Activated naive CD8-positive, alpha-beta T cell treated with anti-CD3 and anti-CD28 coated beads, Interleukin-2, amount 50 U/mL, for 16 hours (primary cell): ENCODE measurements around the gene RPL7A.
"Not testable (repeated sequence)": the region's sequence is repeated elsewhere in the genome, so short reads cannot be mapped to it uniquely, and the experiment has no call there.

Experiments used
- DNase-seq: peaks from one replicate; pipeline ENCODE4 v3.0.0-alpha.2; 2020; ENCODE audit warnings: low read depth, low spot score

The RPL7A gene

DNA sequence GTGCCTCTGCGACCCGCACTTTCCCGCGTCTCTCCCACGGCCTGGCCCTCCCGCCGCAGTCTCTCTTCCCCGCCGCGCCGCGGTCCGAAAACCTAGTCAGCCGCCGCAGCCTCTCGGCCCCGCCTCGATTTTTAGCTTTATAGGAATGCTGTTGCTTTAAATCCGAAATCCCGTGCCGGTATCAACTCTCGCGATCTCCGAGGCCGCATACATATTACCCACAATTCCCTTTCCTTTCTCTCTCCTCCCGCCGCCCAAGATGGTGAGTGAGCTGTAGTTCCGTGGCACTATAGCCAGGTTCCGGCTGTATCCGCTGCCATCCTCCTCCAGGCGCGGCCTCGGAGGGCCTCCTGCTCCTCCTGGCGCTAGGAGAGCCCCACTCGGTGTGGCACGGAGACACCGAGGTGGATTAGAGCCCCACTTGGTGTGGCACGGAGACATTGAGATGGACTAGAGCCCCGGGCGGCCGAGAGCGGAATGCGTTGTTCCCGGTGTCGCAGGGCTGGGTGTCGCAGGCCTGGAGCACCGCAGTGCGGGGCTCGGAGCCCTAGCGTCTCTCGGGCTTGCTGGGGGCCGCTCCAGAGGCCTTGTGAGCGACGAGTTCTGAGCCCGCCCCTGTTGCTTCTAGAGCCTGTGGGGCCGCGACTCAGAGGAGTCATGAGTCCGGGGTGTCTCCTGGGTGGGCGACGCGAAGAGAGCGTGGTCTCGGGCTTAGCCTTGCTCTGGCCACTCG is at the start of gene RPL7A, which contains the start of gene MED22:
TSS of gene RPL7A (plus strand) at position 234 of the 733 bp plus-strand sequence. CDS start at position 260, 26 bp downstream.
TSS of gene MED22 (minus strand) at position 147 of the 733 bp plus-strand sequence. CDS start 1,469 bp downstream, outside the sequence.
- DNase-seq, result peak; percentile 83

GRCh38 chr9:133299996-133300395 is 48.0 kb upstream of the RPL7A start:
- not testable (repeated sequence) for DNase-seq

DNA sequence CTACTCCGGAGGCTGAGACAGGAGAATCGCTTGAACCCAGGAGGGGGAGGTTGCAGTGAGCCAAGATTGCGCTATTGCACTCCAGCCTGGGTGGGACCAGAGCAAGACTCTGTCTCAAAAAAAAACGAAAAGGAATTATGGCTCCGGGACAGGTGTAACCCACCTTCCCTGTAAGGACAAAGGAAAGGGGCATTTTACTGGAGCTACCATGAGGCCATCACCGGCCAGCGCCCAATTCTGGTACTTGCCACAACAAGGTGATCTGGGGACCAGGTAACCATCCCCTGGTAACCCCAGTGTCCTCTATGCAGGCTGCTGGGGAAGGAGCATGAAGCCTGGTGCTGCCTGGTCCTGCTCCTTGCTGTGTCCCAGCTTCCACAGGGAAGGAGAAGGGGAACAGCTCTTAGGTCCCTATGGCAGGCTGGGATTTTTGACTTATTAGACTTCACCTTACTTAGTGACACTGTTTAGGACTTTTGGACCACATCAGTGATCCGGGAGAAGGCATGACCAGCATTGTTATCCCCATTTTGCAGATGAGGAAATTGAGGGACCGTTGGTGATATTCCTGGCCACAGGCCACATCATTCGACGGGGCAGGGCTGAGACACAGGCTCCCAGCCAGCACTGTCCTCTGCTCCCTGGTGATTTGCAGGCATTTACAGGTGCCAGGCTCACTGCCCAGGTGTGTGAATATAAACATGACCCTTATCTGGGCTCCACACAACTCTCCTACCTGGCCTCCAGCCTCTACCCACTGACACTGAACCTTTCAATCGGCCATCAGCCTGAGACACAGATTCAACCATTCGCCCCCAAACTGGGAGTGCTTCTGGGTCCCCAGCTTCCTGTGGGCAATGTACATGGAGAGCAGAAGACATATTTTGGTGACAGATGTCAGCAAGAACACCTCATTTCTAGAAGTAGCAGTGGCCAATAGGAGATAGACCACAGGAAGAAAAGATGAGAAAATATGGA is 46.5 kb upstream of the RPL7A start:
- DNase-seq, result no peak

DNA sequence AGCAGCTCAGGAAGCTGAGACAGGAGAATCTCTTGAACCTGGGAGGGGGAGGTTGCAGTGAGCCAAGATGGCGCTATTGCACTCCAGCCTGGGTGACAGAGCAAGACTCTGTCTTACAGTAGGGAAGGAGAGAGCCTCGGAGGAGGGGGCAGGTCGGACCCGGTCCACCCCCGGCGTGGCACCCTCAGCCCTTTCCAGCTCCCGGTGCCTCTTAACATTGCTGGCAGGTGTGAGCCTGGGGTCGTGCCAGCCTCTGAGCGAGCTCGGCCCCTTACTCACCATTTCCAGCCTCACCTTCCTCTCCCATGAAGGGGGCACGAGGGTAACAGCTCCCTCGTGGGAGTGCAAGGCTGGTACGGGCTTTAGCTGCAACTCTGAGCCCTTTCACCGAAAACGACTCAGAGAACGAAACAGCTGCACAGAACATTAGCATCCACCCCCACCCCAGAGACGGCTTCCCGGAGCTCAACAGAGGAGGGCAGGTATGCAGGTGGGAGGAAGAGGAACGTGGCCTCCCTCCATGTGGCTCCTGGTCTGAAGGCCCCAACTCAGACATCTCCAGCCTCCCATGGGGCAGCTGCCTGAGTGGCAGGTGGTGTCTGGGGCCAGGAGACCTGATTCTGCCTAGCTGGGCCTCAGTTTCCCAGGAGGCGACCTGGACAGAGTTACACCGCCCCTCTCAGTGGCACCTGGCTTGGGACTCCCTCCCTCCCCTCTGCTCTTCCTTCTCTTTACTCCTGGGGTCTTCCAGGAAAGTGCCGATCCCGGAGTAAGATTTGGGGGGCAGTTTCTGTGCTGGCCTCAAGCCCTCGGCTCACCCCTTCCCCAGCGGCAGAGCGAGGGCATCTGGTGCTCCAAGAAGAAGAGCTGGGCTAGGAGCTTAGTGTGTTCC is 44.5 kb upstream of the RPL7A start:
- DNase-seq, result no peak

- no peak for DNase-seq
These were observed 43.9 kb upstream of the RPL7A start for GRCh38 chr9:133304158-133304470.

- no peak for DNase-seq
These were observed 43.3 kb upstream of the RPL7A start for GRCh38 chr9:133304477-133305377.

GRCh38 chr9:133305731-133306130 is 42.3 kb upstream of the RPL7A start:
- DNase-seq, result no peak

GRCh38 chr9:133306242-133307204 is 41.5 kb upstream of the RPL7A start:
- no peak for DNase-seq

GRCh38 chr9:133307301-133307700 is 40.7 kb upstream of the RPL7A start:
- no peak for DNase-seq

GRCh38 chr9:133309608-133310007 is 38.4 kb upstream of the RPL7A start:
- DNase-seq, result no peak

DNA sequence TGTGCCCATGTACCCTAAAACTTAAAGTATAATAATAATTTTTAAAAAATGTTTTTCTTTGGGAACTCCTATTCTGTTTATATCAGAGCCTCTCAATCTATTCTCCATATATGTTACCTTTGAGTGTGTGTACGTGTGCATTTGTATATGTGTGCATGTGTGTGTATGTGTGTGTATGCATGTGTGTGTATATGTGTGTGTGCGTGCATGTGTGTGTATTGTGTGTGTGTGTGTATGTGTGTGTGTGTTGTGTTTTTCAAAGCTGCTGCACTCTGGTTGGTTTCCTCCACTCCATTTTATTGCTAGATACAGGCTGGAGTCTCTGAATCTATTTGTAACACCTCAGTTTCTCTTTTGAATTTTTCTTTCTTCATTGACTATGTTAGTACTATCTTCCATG is 32.0 kb upstream of the RPL7A start:
- DNase-seq, result no peak

- DNase-seq, result not testable (repeated sequence)
These were observed 30.5 kb upstream of the RPL7A start for GRCh38 chr9:133317551-133317950.

DNA sequence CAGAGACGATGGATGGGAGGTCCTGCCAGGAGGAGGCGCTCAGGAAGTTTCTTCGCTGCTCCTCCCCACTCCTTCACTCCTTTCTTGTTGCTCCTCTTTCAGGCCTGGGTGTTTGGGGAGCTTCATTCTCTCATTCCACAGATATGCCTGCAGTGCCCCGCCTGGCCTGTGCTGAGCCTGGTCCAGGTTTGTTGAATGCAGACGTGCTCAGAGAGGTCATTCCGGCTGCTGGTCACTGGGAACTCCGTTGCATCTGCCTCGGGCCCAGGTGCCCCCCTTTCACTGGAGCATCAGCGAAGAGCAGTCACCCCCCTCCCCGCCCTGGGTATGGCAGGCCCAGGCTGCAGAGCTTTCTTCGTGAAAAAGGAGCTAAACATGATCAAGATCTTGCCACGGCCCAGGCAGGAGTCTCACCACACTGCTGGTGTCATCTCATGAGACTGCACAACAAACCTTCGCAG is 27.6 kb upstream of the RPL7A start:
- DNase-seq, result no peak

GRCh38 chr9:133321411-133321935 is 26.5 kb upstream of the RPL7A start:
- no peak for DNase-seq

GRCh38 chr9:133322701-133323100 is 25.3 kb upstream of the RPL7A start:
- no peak for DNase-seq

DNA sequence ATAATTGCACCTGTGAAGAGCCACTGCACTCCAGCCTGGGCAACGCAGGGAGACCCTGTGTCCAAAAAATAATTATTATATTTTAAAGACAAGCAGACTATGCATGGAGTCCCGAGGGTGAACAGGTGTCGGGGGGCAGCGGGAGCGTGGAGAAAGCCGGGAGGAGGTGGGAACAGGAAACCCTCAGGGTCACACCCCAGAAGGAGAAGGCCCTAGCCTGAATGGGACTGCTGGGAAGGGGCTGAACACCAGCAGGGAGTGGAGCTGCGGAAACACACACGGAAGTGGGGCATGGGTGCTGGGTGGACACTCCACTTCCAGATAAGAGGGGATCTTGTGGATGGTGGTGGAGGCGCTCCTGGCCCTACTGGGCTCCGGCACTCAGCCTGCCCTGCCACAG is 24.8 kb upstream of the RPL7A start:
- no peak for DNase-seq

DNA sequence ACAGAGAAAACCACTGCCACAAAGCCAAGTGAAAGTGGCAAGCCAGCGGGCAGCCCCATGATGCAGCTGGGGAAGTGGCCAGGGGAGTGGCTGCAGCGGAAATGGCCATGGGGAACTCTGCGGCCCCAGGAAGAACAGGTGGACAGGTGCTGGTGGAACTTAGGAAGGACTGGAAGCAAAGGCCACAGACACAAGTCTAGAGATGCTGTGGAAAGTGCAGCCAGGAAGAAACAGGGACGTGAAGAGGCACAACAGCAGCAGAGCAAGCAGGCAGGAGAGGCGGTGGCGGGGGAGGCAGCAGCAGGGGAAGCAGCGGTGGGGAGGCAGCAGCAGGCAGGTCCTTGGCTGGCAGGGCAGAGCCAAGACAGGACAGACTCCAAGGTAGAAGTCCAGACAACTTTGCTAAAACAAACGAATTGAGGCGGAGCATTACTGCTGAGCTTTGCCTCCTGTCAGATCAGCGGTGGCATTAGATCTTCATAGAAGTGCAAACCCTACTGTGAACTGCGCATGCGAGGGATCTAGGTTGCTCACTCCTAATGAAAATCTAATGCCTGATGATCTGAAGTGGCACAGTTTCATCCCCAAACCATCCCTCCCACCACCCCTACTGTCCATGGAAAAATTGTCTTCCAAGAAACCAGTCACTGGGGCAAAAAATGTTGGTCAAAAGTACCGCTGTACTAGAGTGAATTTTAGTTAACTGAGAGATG is 23.9 kb upstream of the RPL7A start:
- no peak for DNase-seq

- not testable (repeated sequence) for DNase-seq
These were observed 21.0 kb upstream of the RPL7A start for GRCh38 chr9:133327021-133327420.
